ENCODE measurements around the gene FCSK.

The FCSK gene

DNA sequence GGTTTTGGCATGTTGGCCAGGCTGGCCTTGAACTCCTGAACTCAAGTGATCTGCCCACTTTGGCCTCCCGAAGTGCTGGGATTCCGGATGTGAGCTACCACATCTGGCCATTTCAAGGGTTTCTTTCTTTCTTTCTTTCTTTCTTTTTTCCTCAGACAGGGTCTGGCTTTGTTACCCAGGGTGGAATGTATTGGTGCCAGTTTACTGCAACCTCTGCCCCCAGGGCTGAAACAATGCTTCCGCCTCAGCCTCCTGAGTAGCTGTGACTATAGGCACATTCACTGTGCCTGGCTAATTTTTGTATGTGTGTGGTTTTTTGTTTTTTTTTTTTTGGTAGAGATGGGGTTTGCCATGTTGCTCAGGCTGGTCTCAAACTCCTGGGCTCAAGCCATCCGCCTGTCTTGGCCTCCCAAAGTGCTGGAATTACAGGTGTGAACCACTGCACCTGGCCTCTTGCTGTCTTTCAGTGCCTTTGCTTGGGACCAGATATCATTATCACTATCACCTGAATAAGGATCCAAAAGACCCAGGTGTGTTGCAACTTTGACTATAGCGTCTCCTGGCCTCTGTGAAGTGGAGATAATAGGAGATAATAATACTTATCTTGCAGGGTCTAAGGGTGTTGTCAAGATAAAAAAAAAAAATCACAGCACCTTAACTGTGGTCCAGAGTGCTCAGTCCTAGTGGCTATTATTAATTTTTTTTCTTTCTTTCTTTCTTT, 3.2 kb downstream of the FCSK start:
- DNase-seq, result no peak

DNA sequence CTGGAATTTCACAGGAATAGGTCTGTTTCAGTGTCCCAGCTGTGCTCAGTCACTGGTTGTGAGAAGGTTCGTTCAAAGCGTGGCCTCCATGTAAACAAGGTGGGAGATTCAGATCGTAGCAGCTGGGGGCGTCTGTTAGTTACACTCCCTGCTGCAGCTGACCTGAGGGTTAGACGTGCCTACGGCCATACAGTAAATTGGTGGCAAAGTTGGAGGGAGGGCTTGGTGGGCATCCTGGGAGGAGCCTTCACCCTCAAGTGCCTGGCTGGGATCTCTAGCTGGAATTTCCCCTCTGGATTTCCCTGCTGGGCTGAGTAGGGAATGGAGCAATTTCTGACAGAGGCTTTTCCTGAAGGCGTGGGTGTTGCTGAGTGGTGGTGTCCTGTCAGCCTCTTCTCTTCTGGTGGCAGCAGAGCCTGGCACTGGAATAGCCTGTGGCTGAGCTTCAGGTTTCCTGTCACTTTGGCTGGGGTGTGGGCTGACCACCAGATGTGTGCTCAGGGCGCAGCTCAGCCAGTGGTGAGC, 6.4 kb downstream of the FCSK start:
- no peak for DNase-seq

DNA sequence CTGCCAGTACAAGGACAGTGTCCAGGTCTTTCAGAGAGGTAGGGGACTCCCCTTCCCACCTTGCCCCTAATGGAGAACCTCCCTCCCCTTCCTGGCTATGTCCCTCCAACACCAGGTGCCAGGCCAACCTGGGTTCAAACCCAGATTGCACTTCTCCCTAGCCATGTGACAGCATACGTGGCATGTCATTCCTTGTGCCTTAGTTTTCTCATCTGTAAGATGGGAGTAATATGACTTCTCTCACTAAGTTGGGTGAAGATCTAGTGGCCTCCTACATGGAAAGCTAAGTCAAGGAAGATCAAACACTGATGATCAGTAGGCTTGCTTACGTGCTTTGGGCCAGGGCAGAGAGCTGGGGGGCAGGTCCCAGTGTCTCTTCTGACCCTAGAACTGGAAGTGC, 8.8 kb downstream of the FCSK start:
- DNase-seq, result no peak

DNA sequence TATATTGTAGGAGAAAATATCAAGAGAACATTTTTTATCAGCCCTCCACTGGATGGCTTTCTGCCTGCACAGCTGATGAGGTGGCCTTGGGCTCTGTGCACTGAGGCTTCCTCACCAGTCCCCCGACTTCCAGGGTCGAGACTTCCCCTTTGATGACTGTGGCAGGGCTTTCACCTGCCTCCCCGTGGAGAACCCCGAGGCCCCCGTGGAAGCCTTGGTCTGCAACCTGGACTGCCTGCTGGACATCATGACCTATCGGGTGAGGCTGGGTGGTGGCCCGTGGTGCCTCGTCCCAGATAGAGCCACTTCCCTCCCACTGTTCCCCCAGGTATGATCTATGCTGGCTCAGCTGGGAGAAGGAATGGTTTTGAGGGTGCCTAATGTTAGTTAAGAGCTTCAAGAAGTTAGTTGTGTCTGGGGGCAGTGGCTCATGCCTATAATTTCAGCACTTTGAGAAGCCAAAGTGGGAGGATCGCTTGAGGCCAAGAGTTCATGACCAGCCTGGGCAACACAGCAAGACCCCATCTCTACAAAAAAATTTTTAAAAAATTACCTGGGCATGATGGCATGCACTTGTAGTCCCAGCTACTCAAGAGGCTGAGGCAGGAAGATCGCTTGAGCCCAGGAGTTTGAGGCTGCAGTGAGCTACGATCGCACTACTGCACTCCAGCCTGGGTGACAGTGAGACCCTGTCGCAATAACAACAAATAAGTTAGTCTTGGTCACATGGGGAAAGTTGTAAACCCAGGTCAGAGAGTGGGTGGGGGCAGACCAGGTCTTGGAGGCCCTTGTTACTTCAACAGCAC, 11.8 kb downstream of the FCSK start:
- no peak for DNase-seq

DNA sequence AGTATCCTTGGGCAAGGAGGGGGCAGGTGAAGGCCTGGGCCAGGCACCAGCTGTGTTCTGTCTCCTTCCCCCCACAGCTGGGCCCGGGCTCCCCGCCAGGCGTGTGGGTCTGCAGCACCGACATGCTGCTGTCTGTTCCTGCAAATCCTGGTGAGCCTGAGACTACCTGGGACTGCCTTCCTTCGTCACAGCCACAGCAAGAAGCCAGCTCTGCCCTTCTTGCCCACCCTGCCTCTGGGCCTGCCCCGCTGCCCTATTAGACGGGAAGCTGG, 12.3 kb downstream of the FCSK start:
- DNase-seq, result no peak

DNA sequence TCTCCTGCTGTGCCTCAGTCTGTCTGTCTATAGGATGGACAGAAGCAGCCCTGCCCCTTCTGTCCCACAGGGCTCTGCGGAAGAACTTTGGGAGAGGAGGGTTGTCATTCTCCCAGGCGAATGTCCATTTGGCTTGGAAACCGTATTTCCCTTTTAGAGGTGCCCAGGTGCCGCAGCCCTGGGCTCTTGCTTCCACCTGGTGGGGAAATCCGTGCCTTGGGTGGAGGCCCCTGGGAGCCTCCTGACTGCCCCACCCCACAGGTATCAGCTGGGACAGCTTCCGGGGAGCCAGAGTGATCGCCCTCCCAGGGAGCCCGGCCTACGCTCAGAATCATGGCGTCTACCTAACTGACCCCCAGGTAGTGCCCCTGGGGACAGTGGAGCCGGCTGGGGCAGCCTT, 12.7 kb downstream of the FCSK start:
- DNase-seq, result no peak

DNA sequence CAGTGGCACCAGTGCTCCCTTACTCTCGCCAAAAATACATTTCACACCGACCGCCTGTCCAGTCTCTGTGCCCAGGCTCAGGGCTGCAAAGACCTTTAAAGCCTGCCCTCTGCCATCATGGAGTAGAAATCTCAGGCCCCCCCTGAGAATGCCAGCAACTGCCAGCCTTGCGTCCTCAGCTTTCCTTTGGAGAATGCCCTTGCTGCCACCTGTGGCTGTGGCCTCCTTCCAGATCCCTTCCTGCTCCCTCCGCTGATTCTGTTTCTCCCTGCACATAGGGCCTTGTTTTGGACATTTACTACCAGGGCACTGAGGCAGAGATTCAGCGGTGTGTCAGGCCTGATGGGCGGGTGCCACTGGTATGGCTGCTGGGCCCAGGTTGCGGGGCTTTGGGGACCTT, 13.2 kb downstream of the FCSK start:
- DNase-seq, result no peak

DNA sequence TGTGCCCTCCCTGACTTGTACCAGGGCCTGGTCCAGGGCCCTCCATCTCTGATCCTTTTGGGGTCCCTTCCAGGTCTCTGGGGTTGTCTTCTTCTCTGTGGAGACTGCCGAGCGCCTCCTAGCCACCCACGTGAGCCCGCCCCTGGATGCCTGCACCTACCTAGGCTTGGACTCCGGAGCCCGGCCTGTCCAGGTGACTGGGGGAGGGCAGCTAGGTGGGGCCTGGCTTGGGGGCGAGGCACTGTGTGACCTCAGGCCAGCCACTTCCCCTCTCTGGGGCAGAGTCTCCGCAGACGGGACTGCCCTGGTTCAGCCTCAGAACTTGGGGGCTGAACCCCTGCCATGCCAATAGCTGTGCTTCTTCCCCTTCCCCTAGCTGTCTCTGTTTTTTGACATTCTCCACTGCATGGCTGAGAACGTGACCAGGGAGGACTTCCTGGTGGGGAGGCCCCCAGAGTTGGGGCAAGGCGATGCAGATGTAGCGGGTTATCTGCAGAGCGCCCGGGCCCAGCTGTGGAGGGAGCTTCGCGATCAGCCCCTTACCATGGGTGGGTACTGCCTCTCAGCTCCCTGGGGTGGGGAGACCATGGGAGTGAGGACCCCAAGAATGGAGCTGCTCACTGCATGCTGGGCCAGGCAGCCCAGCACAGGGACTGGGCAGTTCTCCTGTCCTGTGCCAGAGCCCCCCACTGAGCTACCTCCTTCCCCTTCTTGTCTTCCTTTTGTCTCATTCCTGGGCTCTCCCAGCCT, 14.6 kb downstream of the FCSK start:
- DNase-seq, result no peak

DNA sequence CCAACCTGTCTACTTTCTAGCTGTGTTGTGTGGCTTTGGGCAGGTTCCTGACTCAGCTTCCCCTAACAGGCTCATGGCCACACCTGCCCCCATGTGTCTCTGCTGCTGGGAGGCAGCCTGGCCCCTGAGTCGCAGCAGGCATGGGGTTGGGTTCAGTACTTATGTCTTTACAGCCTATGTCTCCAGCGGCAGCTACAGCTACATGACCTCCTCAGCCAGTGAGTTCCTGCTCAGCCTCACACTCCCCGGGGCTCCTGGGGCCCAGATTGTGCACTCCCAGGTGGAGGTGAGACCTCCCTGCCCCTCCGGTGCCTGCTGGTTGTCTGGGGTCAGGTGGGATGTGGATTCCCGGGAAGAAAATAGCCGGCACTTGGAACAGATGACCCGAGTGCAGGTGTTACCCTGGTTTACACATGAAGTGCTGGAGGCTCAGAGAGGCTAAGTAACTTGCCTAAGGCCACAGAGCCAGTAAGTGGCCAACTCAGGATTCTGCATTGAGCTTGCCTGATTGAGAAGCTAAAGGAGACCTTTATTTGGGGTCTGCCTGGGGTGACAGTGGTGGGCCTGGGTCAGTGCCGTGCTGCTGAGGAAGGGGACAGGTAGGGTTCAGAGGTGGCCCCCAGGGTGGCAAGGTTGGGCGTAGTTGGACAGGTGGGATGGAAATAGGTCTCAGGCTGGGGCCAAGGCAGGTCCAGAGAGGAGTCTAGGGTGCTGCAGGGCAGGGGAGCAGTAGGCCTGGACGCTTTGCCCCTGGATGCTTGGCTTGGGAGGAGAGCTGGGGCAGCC, 15.9 kb downstream of the FCSK start:
- no peak for DNase-seq

DNA sequence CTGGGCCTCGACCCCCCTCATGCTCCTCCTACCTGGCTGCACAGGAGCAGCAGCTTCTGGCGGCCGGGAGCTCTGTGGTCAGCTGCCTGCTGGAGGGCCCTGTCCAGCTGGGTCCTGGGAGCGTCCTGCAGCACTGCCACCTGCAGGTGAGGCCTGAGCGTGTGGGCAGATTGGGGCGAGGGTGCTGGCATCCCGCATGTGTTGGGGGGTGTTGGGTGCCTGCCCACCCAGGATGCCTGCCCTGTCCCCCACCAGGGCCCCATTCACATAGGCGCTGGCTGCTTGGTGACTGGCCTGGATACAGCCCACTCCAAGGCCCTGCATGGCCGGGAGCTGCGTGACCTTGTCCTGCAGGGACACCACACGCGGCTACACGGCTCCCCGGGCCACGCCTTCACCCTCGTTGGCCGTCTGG, 16.5 kb downstream of the FCSK start:
- DNase-seq, result no peak

DNA sequence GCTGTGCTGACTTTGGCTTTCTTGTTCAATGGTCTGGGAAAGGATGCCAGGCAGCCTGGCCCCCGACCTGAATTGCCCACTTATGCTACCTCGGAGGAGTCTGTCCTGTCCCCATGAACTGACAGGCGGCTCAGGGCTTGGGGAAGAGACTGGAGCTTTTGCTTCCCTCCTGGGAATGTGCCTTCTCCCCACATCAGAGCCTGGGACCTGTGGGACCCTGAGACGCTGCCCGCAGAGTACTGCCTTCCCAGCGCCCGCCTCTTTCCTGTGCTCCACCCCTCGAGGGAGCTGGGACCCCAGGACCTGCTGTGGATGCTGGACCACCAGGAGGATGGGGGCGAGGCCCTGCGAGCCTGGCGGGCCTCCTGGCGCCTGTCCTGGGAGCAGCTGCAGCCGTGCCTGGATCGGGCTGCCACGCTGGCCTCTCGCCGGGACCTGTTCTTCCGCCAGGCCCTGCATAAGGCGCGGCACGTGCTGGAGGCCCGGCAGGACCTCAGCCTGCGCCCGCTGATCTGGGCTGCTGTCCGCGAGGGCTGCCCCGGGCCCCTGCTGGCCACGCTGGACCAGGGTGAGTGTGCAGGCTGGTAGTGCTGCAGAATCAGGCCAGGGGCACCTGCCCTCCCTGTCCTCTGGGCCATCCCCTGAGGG, 18.5 kb downstream of the FCSK start:
- no peak for DNase-seq

DNA sequence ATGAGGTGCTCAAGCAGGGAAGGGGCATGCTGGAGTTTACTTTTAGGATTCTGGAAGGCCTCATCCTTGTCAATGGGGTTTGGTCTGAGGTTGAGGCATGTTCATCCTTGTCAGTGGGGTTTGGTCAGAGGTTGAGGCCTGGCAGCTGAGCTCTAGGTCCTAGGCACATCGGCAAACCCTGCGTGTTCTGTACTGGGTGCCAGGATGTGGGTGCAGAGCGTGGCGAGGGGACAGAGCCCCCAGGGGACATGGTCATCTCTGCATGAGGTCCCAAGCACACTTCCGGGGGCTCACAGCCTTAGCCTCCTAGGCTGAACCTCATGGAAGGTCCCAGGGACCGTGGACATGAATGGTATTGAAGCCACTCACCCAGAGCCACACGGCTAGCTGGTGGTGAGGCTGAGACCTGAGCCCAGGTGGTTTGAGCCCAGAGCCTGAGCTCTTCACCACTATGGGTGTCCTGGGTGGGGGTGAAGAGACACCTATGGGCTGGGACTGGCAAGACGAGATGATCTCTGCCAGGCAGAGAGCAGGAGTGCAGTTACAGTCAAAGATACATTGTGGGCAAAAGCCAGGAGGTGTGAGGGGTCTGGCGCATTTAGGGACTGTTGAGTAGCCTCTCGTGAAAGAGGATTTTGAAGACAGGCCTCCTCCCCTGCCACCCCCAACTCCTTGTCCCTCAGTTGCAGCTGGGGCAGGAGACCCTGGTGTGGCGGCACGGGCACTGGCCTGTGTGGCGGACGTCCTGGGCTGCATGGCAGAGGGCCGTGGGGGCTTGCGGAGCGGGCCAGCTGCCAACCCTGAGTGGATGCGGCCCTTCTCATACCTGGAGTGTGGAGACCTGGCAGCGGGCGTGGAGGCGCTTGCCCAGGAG, 19.3 kb downstream of the FCSK start:
- no peak for DNase-seq

DNA sequence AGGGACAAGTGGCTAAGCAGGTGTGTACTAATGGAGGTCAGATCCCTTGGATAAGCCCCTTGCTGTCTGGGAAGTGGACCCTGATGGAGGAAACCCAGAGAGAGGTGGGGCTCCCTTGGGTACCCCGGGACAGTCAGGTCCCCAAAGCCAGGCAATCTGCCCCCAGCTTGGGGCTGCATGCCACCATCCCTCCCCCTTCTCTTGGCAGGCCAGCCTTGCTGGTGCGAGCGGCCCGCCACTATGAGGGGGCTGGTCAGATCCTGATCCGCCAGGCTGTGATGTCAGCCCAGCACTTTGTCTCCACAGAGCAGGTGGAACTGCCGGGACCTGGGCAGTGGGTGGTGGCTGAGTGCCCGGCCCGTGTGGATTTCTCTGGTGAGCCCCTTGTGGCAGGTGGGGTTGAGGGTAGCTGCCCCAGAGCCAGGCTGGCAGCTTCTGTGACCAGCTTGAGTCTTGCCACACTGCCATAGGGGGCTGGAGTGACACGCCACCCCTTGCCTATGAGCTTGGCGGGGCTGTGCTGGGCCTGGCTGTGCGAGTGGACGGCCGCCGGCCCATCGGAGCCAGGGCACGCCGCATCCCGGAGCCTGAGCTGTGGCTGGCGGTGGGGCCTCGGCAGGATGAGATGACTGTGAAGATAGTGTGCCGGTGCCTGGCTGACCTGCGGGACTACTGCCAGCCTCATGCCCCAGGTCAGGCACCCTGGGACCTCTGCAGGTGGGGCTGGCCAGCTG, 20.1 kb downstream of the FCSK start:
- no peak for DNase-seq

DNA sequence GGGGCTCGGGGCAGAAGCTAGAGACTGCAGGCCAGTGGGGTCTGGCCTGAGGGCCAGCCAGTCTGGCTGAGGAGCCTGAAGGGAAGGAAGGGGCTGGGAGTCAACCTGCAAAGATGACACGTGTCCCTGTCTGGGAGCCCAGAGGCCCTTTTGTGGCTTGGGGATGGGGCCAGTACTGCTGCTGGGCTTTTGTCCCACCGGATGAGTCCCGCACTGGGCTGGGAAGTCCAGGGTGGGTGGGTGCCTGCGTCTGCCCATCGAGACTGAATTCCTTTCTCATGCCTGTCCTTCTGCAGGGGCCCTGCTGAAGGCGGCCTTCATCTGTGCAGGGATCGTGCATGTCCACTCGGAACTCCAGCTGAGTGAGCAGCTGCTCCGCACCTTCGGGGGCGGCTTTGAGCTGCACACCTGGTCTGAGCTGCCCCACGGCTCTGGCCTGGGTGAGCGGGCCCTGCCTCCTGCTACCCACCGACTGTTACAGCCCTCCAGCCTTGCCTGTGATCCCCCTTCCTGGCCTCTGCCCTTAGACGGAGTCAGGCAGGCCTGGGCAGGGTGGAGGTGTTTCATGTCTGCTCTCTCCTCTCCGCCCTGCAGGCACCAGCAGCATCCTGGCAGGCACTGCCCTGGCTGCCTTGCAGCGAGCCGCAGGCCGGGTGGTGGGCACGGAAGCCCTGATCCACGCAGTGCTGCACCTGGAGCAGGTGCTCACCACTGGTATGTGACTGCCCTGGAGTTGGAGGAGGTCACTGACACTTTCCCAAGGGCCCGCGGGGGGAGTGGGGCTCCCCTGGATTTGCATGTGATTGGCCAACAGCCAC, 20.9 kb downstream of the FCSK start:
- DNase-seq, result no peak

DNA sequence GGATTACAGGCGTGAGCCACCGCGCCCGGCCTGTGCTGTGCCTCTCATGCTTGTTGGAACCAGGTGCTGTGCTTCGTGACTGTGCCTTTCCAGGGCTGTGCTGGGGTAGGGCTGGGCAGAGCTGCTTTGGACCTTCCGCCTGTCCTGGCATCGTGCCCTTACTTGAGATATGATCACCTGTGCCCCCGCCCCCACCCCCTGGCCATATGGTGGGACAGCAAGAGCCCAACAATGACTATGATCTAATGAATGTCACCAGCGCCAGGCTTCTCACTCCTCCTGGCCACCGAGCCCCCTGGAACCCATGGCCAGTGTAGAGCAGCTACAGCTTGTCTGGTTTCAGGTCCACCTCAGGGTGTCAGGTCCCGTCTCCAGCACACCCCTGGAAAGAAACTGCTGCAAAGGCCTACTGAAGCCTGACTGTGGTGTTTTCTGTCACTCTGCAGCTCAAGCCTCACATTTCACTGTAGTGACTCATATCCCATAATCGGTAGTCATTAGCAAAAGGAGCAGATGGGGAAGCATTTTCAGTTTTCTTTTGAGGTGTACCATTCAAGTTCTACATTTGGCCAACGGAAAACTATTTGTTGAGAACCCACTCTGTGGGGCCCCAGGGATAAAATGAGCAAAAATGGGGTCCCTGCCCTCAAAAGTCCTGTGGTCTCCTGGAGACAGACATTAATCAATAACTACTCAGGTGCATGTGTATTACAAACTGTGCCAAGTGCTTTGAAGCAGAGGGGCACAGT, 22.1 kb downstream of the FCSK start:
- no peak for DNase-seq

DNA sequence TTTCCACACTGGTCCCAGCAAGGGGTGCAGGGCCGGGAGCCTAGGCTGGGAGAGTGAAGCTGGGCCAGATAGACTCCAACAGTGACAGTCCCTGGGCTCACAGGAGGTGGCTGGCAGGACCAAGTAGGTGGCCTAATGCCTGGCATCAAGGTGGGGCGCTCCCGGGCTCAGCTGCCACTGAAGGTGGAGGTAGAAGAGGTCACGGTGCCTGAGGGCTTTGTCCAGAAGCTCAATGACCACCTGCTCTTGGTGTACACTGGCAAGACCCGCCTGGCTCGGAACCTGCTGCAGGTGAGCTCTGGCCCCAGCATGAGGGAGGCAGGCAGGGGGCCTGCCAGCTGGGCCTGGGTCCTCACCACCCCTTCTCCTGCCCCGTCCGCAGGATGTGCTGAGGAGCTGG, 23.8 kb downstream of the FCSK start:
- no peak for DNase-seq

DNA sequence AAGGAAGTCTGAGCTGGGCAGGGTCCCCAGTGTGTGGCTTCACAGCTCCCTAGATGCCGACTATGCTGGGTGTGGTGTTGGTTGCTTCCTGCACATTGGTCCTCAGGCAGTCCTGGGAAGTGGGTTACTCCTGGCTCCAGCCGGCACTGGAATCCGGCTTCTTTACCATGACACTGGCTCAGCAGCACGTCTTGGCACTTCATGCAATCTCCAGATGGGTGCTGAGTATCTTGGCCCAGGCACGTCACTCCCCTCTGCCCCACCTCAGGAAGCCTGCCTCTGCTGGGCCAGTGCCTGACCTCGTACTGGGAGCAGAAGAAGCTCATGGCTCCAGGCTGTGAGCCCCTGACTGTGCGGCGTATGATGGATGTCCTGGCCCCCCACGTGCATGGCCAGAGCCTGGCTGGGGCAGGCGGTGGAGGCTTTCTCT, 24.5 kb downstream of the FCSK start:
- no peak for DNase-seq

DNA sequence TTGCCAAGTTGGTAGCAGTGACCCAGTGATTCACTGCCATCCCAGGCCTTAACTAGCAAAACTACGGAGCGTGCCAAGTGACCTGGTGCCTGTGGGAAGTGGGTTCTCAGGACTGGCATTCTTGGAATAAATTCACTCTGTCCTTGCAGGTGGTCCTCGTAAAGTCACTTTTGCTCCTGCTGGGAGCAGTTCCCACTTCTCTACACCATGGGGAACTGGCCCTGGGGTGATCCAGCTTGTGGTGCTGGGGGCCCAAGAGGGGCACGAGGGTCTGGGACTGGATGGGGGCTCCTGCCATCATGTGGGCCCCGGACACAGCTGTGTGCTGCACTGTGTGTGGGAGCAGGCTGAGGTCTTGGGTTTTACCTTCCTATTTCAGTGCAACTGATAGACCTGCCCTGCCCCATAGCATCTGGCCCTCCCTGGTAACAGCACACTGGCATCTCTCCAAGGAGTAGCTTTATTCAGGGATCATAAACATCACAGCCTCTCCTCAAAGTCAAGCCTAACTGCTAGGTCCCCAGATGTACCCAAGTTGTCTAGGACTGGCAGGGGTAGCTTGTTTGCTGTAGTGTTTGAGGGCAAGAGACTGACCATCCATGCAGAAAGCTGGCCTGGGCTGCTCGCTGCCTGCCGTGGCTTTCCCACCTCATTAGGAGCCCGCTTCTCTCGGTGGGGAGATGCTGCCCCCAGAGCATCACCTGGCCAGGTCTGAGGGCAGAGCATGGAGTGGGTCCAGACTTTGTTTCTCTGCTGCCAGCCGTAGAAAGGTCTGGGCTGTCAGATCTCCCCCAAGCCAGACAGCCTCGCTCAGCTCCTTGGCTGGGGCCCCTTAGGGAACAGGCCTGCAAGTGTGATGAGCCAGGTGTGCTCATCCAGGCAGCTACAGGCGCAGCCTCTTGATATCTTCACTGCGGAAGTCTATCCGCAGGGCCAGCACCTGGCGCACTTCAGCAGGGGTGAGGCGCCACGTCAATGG, 26.0 kb downstream of the FCSK start:
- no peak for DNase-seq

All from right hindlimb (tissue), 1 donor.